Measurements from ENCODE around the gene WDR93.

GRCh38 chr15:89652131-89652530 is 38.5 kb upstream of the WDR93 start:
- TF ChIP-seq CTCF (IDR thresholded peaks at IDR 0.05; ENCODE audit: poor library complexity) (no peak), EZH2phosphoT487 (IDR thresholded peaks at IDR 0.05; ENCODE audit: low read depth, severe bottlenecking, unreplicated experiment) (no peak), EZH2 (IDR thresholded peaks at IDR 0.05; ENCODE audit: borderline replicate concordance) (no peak)
